Mesendoderm (in vitro differentiated cells): ENCODE results near the gene PHAF1.
A peak's percentile ranks its signal among the peaks of the same experiment; 100 is the strongest.

Source experiments
- DNase-seq: peaks from one replicate; pipeline ENCODE4 v3.0.0; 2013
- H2AK5ac ChIP-seq: 2 replicates; pipeline ENCODE4 v1.6.1; 2013; ENCODE audit warnings: low read length, inconsistent platforms
- H2BK120ac ChIP-seq: 2 replicates; pipeline ENCODE4 v1.6.1; 2013; ENCODE audit warnings: low read depth, mild to moderate bottlenecking, low read length, moderate library complexity, mixed read lengths
- H2BK15ac ChIP-seq: replicated peaks from 2 replicates; pipeline ENCODE4 v1.6.1; 2013; ENCODE audit warnings: low read depth, mild to moderate bottlenecking, moderate library complexity
- H2BK5ac ChIP-seq: 2 replicates; pipeline ENCODE4 v1.6.1; 2013; ENCODE audit warnings: low read length, inconsistent platforms
- H3K18ac ChIP-seq: 2 replicates; pipeline ENCODE4 v1.6.1; 2013; ENCODE audit warnings: mild to moderate bottlenecking, low read length, mixed read lengths
- H3K23ac ChIP-seq: one replicate; pipeline ENCODE4 v1.6.1; 2013; ENCODE audit warnings: low read length
- H3K27ac ChIP-seq: 2 replicates; pipeline ENCODE4 v1.5.1; 2013; ENCODE audit warnings: low read depth, mild to moderate bottlenecking, inconsistent platforms, low read length, moderate library complexity
- H3K27me3 ChIP-seq: 2 replicates; pipeline ENCODE4 v1.6.1; 2013; ENCODE audit warnings: low read length, control low read depth, mild to moderate bottlenecking, inconsistent platforms; ENCODE audit not compliant: insufficient read depth, poor library complexity
- H3K36me3 ChIP-seq: 2 replicates; pipeline ENCODE4 v1.6.1; 2013; ENCODE audit warnings: low read length, inconsistent platforms; ENCODE audit not compliant: control insufficient read depth, insufficient read depth
- H3K4ac ChIP-seq: one replicate; pipeline ENCODE4 v1.6.1; 2013; ENCODE audit warnings: low read depth, mild to moderate bottlenecking, low read length, moderate library complexity
- H3K4me1 ChIP-seq: 2 replicates; pipeline ENCODE4 v1.6.1; 2013; ENCODE audit warnings: low read depth, low read length, inconsistent platforms; ENCODE audit not compliant: control insufficient read depth
- H3K4me2 ChIP-seq: 2 replicates; pipeline ENCODE4 v1.6.1; 2013; ENCODE audit warnings: low read length
- H3K4me3 ChIP-seq: 2 replicates; pipeline ENCODE4 v1.5.1; 2013; ENCODE audit warnings: mild to moderate bottlenecking, low read length
- H3K56ac ChIP-seq: one replicate; pipeline ENCODE4 v1.6.1; 2013; ENCODE audit warnings: low read length
- H3K79me1 ChIP-seq: 2 replicates; pipeline ENCODE4 v1.6.1; 2013; ENCODE audit warnings: low read length, inconsistent platforms
- H3K79me2 ChIP-seq: 2 replicates; pipeline ENCODE4 v1.6.1; 2013; ENCODE audit warnings: mild to moderate bottlenecking, low read length; ENCODE audit not compliant: control insufficient read depth, insufficient read depth
- H3K9ac ChIP-seq: 2 replicates; pipeline ENCODE4 v1.6.1; 2013; ENCODE audit warnings: low read length, inconsistent platforms
- H4K5ac ChIP-seq: one replicate; pipeline ENCODE4 v1.6.1; 2013; ENCODE audit warnings: low read length
- H4K8ac ChIP-seq: one replicate; pipeline ENCODE4 v1.6.1; 2013; ENCODE audit warnings: low read depth, mild to moderate bottlenecking, control low read depth, low read length, moderate library complexity
- WGBS: extraction: QIAGEN DNeasy Blood & Tissue Kit; methylation state at CpG from one replicate; pipeline ENCODE4 v1.1.7; 2013; ENCODE audit warnings: low lambda C conversion rate, missing lambda C conversion rate; ENCODE audit not compliant: insufficient coverage; ENCODE audit errors: extremely low coverage; 5-methylcytosine and 5-hydroxymethylcytosine counted together

Gene PHAF1

DNA sequence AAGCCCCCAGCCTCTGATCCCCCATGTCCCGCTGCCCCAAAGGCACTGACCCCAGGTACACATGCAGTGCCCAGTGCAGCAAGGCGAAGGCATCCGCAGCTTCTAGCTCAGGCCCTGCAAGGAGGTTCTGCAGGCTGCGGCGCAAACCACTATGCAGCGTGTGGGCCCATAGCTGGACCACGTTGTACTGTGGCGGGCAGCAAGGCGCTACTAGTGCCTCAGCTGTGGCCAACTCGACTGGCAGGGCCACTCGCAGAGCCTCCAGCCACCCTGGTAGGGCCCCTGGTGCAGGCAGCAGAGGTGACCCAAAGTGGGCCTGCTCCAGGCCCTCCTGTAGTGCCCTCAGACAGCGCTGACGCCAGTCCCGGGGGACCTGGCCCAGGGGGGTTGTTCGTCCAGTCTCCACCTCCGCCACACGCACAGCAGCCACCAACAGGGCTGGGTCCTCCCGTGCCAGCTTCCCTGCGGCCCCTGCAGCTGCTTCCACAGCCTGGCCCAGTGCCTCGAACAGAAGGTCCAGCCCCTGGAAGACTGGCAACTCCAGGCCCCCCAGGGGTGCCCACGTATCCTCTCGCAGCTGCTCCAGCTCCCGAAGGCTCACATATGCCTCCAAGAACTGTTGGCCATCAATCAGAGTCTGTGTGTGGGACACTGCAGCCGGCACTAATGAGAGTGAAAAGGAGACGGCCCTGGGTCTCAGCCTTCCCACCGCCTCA, 77.6 kb downstream of the PHAF1 start:
- no CpG with 5 or more reads among the region's 26 CpGs for WGBS
- H2BK5ac ChIP-seq: no peak overlapping the region

DNA sequence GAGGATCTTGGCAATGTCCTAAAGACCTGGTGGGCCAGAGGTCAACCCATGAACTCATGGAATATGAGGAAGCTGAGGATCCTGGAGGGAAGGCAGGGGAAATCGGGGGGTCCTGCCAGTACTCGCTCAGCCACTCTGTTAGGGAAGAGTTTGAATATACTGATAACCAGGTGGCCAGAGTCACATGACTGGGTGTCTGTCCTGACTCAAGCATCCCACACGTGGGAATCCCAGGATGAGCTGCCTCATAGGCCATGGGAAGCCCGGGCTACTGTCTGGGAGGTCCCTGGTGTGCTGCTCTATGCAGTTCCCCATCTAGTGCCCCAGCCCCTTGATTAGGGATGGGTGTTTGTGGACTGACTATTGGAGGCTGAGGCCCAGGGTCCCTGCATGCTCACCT, 78.6 kb downstream of the PHAF1 start:
- H2BK120ac ChIP-seq: no peak overlapping the region
- no peak overlapping the region for H3K4me3 ChIP-seq
- no peak overlapping the region for H3K23ac ChIP-seq
- peaks cover 6% of the 10 kb centered on the region for H3K79me1 ChIP-seq
- WGBS: no CpG with 5 or more reads among the region's 4 CpGs
- no peak overlapping the region for H3K56ac ChIP-seq
- no peak overlapping the region for H2AK5ac ChIP-seq
- H4K8ac ChIP-seq: no peak overlapping the region
- no peak overlapping the region for H3K4ac ChIP-seq
- no peak overlapping the region for H3K27ac ChIP-seq
- peaks cover 3% of the 10 kb centered on the region for H3K4me1 ChIP-seq
- no peak overlapping the region for H3K18ac ChIP-seq
- no peaks in the 10 kb centered on the region for H3K36me3 ChIP-seq
- no peak overlapping the region for H4K5ac ChIP-seq
- peaks cover 12% of the 10 kb centered on the region for H3K79me2 ChIP-seq
- no peak overlapping the region for H2BK5ac ChIP-seq
- DNase-seq: no peak
- no peak overlapping the region for H3K4me2 ChIP-seq
- H3K9ac ChIP-seq: no peak overlapping the region
- H2BK15ac ChIP-seq: no peak overlapping the region
- H3K27me3 ChIP-seq: no peaks in the 10 kb centered on the region

More for the DNA sequence above, 77.6 kb downstream of the PHAF1 start:
- H3K23ac ChIP-seq: no peak overlapping the region
- no peak overlapping the region for H3K27ac ChIP-seq
- no peak overlapping the region for H3K18ac ChIP-seq
- no peak overlapping the region for H2AK5ac ChIP-seq
- no peak overlapping the region for H3K4me2 ChIP-seq
- no peak for DNase-seq
- peaks cover 3% of the 10 kb centered on the region for H3K79me2 ChIP-seq
- no peak overlapping the region for H2BK120ac ChIP-seq
- peaks cover 3% of the 10 kb centered on the region for H3K4me1 ChIP-seq
- peaks cover 4% of the 10 kb centered on the region for H3K79me1 ChIP-seq
- H4K5ac ChIP-seq: no peak overlapping the region
- H3K27me3 ChIP-seq: no peaks in the 10 kb centered on the region
- H3K4me3 ChIP-seq: no peak overlapping the region
- H4K8ac ChIP-seq: no peak overlapping the region
- no peak overlapping the region for H3K9ac ChIP-seq
- H3K56ac ChIP-seq: no peak overlapping the region
- no peak overlapping the region for H3K4ac ChIP-seq
- no peak overlapping the region for H2BK15ac ChIP-seq
- H3K36me3 ChIP-seq: no peaks in the 10 kb centered on the region

DNA sequence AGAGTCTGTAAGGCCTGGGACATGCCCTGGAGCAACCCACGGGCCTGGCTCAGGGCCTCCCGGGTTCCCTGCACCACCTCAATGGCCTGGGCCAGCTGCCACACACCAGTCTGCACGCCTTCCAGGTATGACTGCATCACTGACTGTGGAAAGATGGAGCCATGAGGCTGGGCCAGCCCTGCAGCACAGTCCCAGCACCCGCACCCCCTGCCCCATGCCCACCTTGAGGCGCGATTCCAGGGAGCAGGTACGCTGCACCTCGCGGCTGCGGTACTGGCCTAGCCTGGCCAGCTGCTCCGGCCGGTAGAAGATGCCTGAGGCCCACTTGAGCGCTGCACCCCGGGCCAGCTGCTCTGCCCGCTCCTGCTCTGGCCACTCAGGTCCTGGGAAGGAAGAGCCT, 79.1 kb downstream of the PHAF1 start:
- Histone ChIP-seq H3K4me1 (peaks cover 3% of the 10 kb centered on the region), H2AK5ac (no peak overlapping the region), H3K27ac (no peak overlapping the region), H3K4me3 (no peak overlapping the region), H4K5ac (no peak overlapping the region), H3K9ac (no peak overlapping the region), H3K36me3 (no peaks in the 10 kb centered on the region), H3K23ac (no peak overlapping the region), H2BK15ac (no peak overlapping the region), H3K79me1 (peaks cover 9% of the 10 kb centered on the region), H3K4ac (no peak overlapping the region), H2BK5ac (no peak overlapping the region), H3K18ac (no peak overlapping the region), H3K27me3 (no peaks in the 10 kb centered on the region), H3K56ac (no peak overlapping the region), H3K79me2 (peaks cover 17% of the 10 kb centered on the region), H2BK120ac (no peak overlapping the region), H4K8ac (no peak overlapping the region), H3K4me2 (no peak overlapping the region)
- no CpG with 5 or more reads among the region's 15 CpGs for WGBS
- no peak for DNase-seq

DNA sequence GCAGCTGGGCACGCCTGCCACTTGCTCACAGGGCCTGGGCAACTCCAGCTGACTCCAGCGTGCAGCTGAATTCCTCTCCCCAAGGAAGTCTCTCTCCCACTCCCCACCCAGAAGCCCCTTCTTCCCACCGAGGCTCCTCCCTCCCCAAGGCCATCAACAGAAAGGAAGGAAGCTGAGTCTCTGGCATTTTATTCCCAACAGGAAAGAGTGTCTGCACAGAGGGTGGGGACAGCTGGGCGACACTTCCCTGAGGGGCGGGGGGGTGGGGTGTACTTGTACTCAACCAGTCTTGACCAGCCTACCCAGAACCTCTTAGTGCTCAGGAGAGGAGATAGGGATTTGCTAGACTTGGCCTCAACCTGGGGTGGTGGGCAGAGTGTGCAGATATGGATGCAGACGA, 80.3 kb downstream of the PHAF1 start, which contains the start of gene EXOC3L1:
TSS of gene EXOC3L1 (minus strand) at position 96 of the 400 bp plus-strand sequence. CDS start 460 bp downstream, outside the sequence.
- whole genome bisulfite sequencing: no CpG with 5 or more reads among the region's 6 CpGs

DNA sequence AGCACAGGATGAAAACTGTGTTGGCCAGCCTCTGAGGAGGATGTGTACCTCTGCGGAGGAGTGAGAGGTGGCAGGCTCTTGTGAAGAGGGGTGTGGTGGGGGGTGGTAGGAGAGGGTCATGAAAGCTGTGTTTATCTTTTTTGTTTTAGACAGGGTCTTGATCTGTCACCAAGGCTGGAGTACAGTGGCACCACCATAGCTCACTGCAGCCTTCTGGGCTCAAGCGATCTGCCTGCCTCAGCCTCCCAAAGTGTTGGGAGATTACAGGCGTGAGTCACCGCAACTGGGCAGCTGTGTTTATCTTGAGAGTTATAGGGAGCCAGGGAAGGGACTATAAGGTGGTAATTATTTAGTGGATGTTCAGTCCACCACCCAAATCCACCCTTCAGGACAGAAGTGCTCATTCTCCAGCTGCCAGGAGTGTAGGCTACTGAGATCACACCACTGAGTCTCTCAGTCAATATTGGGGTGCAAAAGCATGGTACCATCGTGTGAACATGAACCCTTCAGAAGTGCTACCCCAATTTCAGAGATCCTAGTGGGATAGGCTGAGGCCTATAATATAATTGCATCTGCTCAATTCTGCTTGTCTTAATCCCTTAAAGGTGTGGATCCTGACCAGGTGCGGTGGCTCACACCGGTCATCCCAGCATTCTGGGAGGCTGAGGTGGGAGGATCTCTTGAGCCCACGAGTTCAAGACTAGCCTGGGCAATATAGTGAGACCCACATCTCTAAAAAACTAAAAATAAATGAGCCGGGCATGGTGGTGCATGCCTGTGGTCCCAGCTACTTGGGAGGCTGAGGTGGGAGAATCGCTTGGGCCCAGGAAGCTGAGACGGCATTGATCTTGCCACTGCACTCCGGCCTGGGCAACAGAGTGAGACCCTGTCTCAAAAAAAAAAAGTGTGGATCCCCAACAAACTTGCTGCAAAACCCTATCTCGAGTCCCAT, 81.0 kb downstream of the PHAF1 start:
- H3K27ac ChIP-seq: no peak overlapping the region
- no peak overlapping the region for H2BK120ac ChIP-seq
- H3K9ac ChIP-seq: no peak overlapping the region
- DNase-seq: no peak
- H4K5ac ChIP-seq: no peak overlapping the region
- H3K36me3 ChIP-seq: peaks cover 10% of the 10 kb centered on the region
- H2BK5ac ChIP-seq: no peak overlapping the region
- H2AK5ac ChIP-seq: no peak overlapping the region
- no peak overlapping the region for H3K18ac ChIP-seq
- H3K56ac ChIP-seq: peak overlapping the region; percentile 60
- H3K27me3 ChIP-seq: no peaks in the 10 kb centered on the region
- peaks cover 3% of the 10 kb centered on the region for H3K4me1 ChIP-seq
- H3K79me2 ChIP-seq: peaks cover 24% of the 10 kb centered on the region
- H3K79me1 ChIP-seq: peaks cover 16% of the 10 kb centered on the region
- no peak overlapping the region for H3K4ac ChIP-seq
- no peak overlapping the region for H3K23ac ChIP-seq
- no peak overlapping the region for H2BK15ac ChIP-seq
- no peak overlapping the region for H4K8ac ChIP-seq
- no peak overlapping the region for H3K4me3 ChIP-seq
- no CpG with 5 or more reads among the region's 13 CpGs for WGBS
- no peak overlapping the region for H3K4me2 ChIP-seq

More for the DNA sequence above, 80.3 kb downstream of the PHAF1 start, which contains the start of gene EXOC3L1:
- no peaks in the 10 kb centered on the region for H3K27me3 ChIP-seq
- H3K4me1 ChIP-seq: peaks cover 3% of the 10 kb centered on the region
- peaks cover 6% of the 10 kb centered on the region for H3K36me3 ChIP-seq
- no peak within 1 kb of the TSS for H4K8ac ChIP-seq
- H3K56ac ChIP-seq: peak within 1 kb of the TSS; percentile 67
- H2BK120ac ChIP-seq: no peak within 1 kb of the TSS
- peaks cover 24% of the 10 kb centered on the region for H3K79me2 ChIP-seq
- DNase-seq: peak; percentile 54
- H2AK5ac ChIP-seq: no peak within 1 kb of the TSS
- peak within 1 kb of the TSS; percentile 19 for H3K9ac ChIP-seq
- no peak within 1 kb of the TSS for H2BK5ac ChIP-seq
- no peak within 1 kb of the TSS for H3K4ac ChIP-seq
- H3K27ac ChIP-seq: no peak within 1 kb of the TSS
- H3K18ac ChIP-seq: no peak within 1 kb of the TSS
- H3K23ac ChIP-seq: no peak within 1 kb of the TSS
- H3K4me3 ChIP-seq: no peak within 1 kb of the TSS
- no peak within 1 kb of the TSS for H2BK15ac ChIP-seq
- no peak within 1 kb of the TSS for H3K4me2 ChIP-seq
- no peak within 1 kb of the TSS for H4K5ac ChIP-seq
- peaks cover 16% of the 10 kb centered on the region for H3K79me1 ChIP-seq
